OCI-LY3 (cell line): ENCODE data around the gene HOXA7.

ENCODE experiments used
- CTCF ChIP-seq: fragments of 200-600, 300-600 bp; sonication (generic); IDR thresholded peaks from 2 replicates; pipeline ENCODE4 v1.5.1; 2014; ENCODE audit warnings: antibody characterized with exemption, low read length, low read depth
- EZH2phosphoT487 ChIP-seq: fragments of 200-600 bp; shearing (Covaris generic); IDR thresholded peaks from 2 replicates; pipeline ENCODE4 v1.6.1; 2018; ENCODE audit warnings: antibody characterized with exemption, mixed run types, low read depth

GRCh38 chr7:27107391-27108381 lies 48.8 kb downstream of the HOXA7 start:
- TF ChIP-seq CTCF (no peak), EZH2phosphoT487 (no peak)
